GM19043 (cell line): ENCODE measurements around the gene PDCD5.
A peak's percentile ranks its signal among the peaks of the same experiment; 100 is the strongest.
"Not testable (repeated sequence)": the region's sequence is repeated elsewhere in the genome, so short reads cannot be mapped to it uniquely, and the experiment has no call there.

ENCODE experiments used
- ATAC-seq: cut with Tn5 transposase; IDR thresholded peaks from one replicate; pipeline ENCODE4 v1.9.1; 2021; ENCODE audit warnings: low read depth; ENCODE audit not compliant: unreplicated experiment

Gene PDCD5

DNA sequence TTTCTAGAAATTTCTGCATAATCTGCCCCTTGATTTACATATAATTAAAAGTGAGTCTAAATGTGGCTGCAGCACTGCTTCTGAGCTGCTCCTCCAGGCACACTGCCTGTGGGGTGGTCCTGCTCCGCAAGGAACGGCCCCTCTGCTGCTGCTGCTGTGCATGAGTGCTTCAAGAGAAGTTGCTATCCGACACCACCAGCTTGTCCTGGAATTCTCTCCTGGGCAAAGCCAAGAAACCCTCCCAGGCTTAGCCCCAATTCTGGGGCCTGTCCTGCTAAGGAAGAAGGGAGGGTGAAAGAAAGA, 7.5 kb upstream of the PDCD5 start:
- no peak for ATAC-seq

- no peak for ATAC-seq
Observed at GRCh38 chr19:32576790-32577189, 4.2 kb upstream of the PDCD5 start.

DNA sequence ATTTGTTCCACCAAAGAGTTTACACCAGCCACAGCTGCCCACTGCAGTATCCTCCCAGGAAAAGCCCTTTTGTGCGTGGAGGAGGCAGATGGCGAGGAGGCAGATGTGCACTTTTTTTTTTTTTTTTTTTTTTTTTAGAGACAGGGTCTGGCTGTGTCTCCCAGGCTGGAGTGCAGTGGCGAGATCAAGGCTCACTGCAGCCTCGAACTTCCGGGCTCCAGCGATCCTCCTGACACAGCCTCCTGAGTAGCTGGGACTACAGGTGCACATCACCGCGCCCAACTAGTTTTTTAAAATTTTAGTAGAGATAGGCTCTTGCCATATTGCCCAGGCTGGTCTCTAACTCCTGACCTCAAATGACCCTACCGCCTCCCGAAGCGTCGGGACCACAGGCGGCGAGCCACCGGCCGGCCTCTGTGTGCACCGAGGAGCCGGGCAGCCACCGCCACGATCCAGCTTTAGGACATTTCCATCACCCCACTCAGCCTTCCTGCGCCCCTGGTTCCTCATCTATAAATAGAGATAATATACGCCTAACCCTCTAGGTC, 563 bp upstream of the PDCD5 start:
- ATAC-seq: peak; percentile 30

- ATAC-seq: no peak
Observed at GRCh38 chr19:32581705-32582179, 752 bp downstream of the PDCD5 start.

GRCh38 chr19:32587747-32588504, 6.9 kb downstream of the PDCD5 start:
- ATAC-seq: not testable (repeated sequence)

DNA sequence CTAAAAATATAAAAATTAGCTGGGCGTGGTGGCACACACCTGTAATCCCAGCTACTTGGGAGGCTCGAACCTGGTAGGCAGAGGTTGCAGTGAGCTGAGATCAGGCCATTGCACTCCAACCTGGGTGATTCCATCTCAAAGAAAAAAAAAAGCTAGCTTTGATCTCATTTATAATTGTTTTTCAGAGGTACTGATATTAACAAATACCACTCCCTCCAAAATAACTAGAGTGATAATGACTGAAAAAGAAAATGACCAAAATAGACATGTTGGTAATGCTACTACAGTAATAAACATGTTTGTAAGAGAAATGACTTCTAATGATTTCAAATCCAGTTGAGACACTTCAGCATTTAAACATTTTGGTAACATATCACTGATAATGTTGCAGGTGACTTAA, 13.0 kb downstream of the PDCD5 start:
- ATAC-seq: no peak

DNA sequence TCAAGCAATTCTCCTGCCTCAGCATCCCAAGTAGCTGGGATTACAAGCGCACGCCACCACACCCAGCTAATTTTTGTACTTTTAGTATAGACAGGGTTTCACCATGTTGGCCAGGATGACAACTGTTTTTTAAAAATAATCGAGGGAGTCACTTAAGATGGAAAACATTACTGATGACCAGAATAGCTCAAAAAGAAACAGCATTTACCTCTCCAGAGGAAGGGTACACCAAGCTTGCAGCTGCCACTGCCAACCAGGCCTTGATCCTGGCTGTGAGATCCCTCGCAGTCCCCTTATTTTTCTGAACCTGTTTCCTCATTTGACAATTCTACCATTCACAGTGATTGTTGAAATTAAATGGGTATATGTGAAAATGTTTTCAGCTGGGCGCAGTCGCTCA, 14.5 kb downstream of the PDCD5 start:
- no peak for ATAC-seq

GRCh38 chr19:32598022-32598421, 17.0 kb downstream of the PDCD5 start:
- ATAC-seq: no peak

- no peak for ATAC-seq
Observed at GRCh38 chr19:32599258-32599657, 18.3 kb downstream of the PDCD5 start.

- ATAC-seq: no peak
Observed at GRCh38 chr19:32599736-32600157, 18.8 kb downstream of the PDCD5 start.

DNA sequence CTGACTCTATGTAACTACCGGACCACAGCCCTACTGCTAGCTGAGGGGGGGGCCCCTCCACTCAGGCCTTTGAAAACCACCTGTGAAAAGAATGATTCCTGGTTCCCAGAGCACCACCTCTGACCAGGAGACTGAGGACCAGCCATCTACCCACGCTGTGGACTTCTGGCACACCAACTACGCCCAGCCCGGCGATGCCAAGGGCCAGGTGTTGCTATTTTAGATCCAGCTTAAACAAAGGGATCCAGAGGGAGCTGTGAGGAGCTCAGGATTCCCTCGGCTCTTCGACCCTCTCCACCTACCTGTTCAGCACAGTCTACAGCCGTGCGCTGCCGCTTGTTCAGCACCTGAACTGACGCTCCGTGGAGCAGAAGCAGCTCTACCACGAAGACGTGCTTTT, 23.0 kb downstream of the PDCD5 start:
- no peak for ATAC-seq

DNA sequence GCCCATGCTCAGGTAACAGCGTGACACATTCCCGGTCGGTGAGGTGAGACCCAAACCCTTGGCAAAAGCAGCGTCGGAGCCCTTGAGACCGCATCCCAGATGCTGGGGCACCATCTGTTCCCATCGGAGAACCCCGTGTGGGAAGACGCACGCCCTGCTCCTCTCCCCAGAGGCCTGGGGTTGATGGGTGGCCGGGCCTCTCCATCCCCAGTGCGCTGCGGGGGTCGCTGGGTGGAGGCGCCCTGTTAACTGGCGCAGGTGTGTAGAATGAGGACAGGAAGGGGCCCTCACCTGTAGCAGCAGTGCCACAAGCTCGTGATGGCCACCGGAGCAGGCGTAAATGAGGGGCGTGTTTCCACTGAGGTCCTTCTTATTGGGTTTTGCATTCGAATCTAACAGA, 24.6 kb downstream of the PDCD5 start:
- ATAC-seq: no peak

GRCh38 chr19:32606289-32606688, 25.3 kb downstream of the PDCD5 start:
- ATAC-seq: no peak

GRCh38 chr19:32607479-32607878, 26.5 kb downstream of the PDCD5 start:
- ATAC-seq: no peak

GRCh38 chr19:32611161-32611560, 30.2 kb downstream of the PDCD5 start:
- no peak for ATAC-seq

GRCh38 chr19:32613008-32613407, 32.0 kb downstream of the PDCD5 start:
- no peak for ATAC-seq

- no peak for ATAC-seq
Observed at GRCh38 chr19:32614916-32615315, 33.9 kb downstream of the PDCD5 start.

GRCh38 chr19:32615569-32615968, 34.6 kb downstream of the PDCD5 start:
- ATAC-seq: no peak

- ATAC-seq: no peak
Observed at GRCh38 chr19:32619051-32619685, 38.2 kb downstream of the PDCD5 start.

GRCh38 chr19:32622002-32622401, 41.0 kb downstream of the PDCD5 start:
- ATAC-seq: no peak

GRCh38 chr19:32624410-32624809, 43.4 kb downstream of the PDCD5 start:
- no peak for ATAC-seq

- no peak for ATAC-seq
Observed at GRCh38 chr19:32626969-32627368, 46.0 kb downstream of the PDCD5 start.
